Stimulated activated CD4-positive, alpha-beta T cell treated with anti-CD3 and anti-CD28 coated beads, TNF-alpha, amount 100 ng/mL, for 4 hours (primary cell): ENCODE results near the gene CCDC69.
"Not testable (repeated sequence)": the region's sequence is repeated elsewhere in the genome, so short reads cannot be mapped to it uniquely, and the experiment has no call there.

Source experiments
- DNase-seq, 3 experiments: peaks; one replicate each; pipeline ENCODE4 v3.0.0-alpha.2; 2020; ENCODE audit warnings: low read depth in 3 of 3

The CCDC69 gene

GRCh38 chr5:151223447-151224264, at the start of gene CCDC69:
Gene CCDC69, minus strand, starts transcription at chr5:151224092. Its CDS starts 122 bp downstream, at chr5:151223970.
- DNase-seq, result peak in 1 of 3 experiments; percentile 45

GRCh38 chr5:151271336-151271735, 47.4 kb upstream of the CCDC69 start:
- no peak for DNase-seq

- no peak for DNase-seq
These were observed 46.7 kb upstream of the CCDC69 start for GRCh38 chr5:151270599-151270998.

- no peak for DNase-seq
These were observed 43.8 kb upstream of the CCDC69 start for GRCh38 chr5:151267491-151268260.

GRCh38 chr5:151264113-151264512, 40.2 kb upstream of the CCDC69 start:
- no peak for DNase-seq

- no peak for DNase-seq
These were observed 38.6 kb upstream of the CCDC69 start for GRCh38 chr5:151262532-151262931.

GRCh38 chr5:151259931-151260330, 36.0 kb upstream of the CCDC69 start:
- no peak for DNase-seq

GRCh38 chr5:151258816-151259215, 34.9 kb upstream of the CCDC69 start:
- no peak for DNase-seq

GRCh38 chr5:151258201-151258611, 34.3 kb upstream of the CCDC69 start:
- DNase-seq, result no peak

- no peak for DNase-seq
These were observed 33.9 kb upstream of the CCDC69 start for GRCh38 chr5:151257731-151258181.

- DNase-seq, result no peak
These were observed 31.9 kb upstream of the CCDC69 start for GRCh38 chr5:151255621-151256286.

- not testable (repeated sequence) for DNase-seq
These were observed 31.1 kb upstream of the CCDC69 start for GRCh38 chr5:151254990-151255389.

- no peak for DNase-seq
These were observed 30.7 kb upstream of the CCDC69 start for GRCh38 chr5:151254556-151254955.

GRCh38 chr5:151253605-151253950, 29.7 kb upstream of the CCDC69 start:
- DNase-seq, result no peak

GRCh38 chr5:151252762-151253604, 29.1 kb upstream of the CCDC69 start, which contains the start of gene GM2A:
Gene GM2A, plus strand, starts transcription at chr5:151253185. Its CDS starts 32 bp downstream, at chr5:151253217.
- peak; percentile 95 to 96 (median 95) for DNase-seq

- DNase-seq, result no peak
These were observed 27.7 kb upstream of the CCDC69 start for GRCh38 chr5:151251621-151252020.

GRCh38 chr5:151251001-151251551, 27.2 kb upstream of the CCDC69 start:
- DNase-seq, result peak in 1 of 3 experiments; percentile 8

- no peak for DNase-seq
These were observed 26.6 kb upstream of the CCDC69 start for GRCh38 chr5:151250346-151251000.

- no peak for DNase-seq
These were observed 25.4 kb upstream of the CCDC69 start for GRCh38 chr5:151249281-151249680.

GRCh38 chr5:151248651-151249050, 24.8 kb upstream of the CCDC69 start:
- DNase-seq, result no peak
